Measurements from ENCODE around the gene RPLP2.

The RPLP2 gene

GRCh38 chr11:836274-836673 lies 26.5 kb downstream of the RPLP2 start:
- DNase-seq (ENCODE audit: low read depth, low spot score): no peak

GRCh38 chr11:836700-837099 lies 26.9 kb downstream of the RPLP2 start:
- no peak for DNase-seq (ENCODE audit: low read depth, low spot score)

GRCh38 chr11:837189-837989 lies 27.6 kb downstream of the RPLP2 start:
- DNase-seq (ENCODE audit: low read depth, low spot score): no peak

GRCh38 chr11:837990-838307 lies 28.2 kb downstream of the RPLP2 start:
- no peak for DNase-seq (ENCODE audit: low read depth, low spot score)

GRCh38 chr11:838441-839279 lies 28.9 kb downstream of the RPLP2 start:
- DNase-seq (ENCODE audit: low read depth, low spot score): no peak

- DNase-seq (ENCODE audit: low read depth, low spot score): no peak
Observed at GRCh38 chr11:839280-839623, 29.5 kb downstream of the RPLP2 start.

- DNase-seq (ENCODE audit: low read depth, low spot score): no peak
Observed at GRCh38 chr11:839875-840617, 30.3 kb downstream of the RPLP2 start.

GRCh38 chr11:841981-842369 lies 32.2 kb downstream of the RPLP2 start:
- DNase-seq (ENCODE audit: low read depth, low spot score): no peak

- DNase-seq (ENCODE audit: low read depth, low spot score): no peak
Observed at GRCh38 chr11:842370-843002, 32.7 kb downstream of the RPLP2 start, which contains the start of the genes POLR2L and TSPAN4. TSS of gene POLR2L (minus strand) at chr11:842529. CDS start at chr11:842508, 21 bp downstream. TSS of gene TSPAN4 (plus strand) at chr11:842852. CDS start at chr11:850305, 7,453 bp downstream.

- no peak for DNase-seq (ENCODE audit: low read depth, low spot score)
Observed at GRCh38 chr11:843086-843734, 33.4 kb downstream of the RPLP2 start.

- peak; percentile 77 for DNase-seq (ENCODE audit: low read depth, low spot score)
Observed at GRCh38 chr11:843818-844692, 34.3 kb downstream of the RPLP2 start.

GRCh38 chr11:844693-845644 lies 35.2 kb downstream of the RPLP2 start:
- DNase-seq (ENCODE audit: low read depth, low spot score): peak; percentile 82

GRCh38 chr11:845872-846495 lies 36.2 kb downstream of the RPLP2 start:
- no peak for DNase-seq (ENCODE audit: low read depth, low spot score)

GRCh38 chr11:846496-847098 lies 36.8 kb downstream of the RPLP2 start:
- DNase-seq (ENCODE audit: low read depth, low spot score): no peak

GRCh38 chr11:847876-848275 lies 38.1 kb downstream of the RPLP2 start:
- no peak for DNase-seq (ENCODE audit: low read depth, low spot score)

GRCh38 chr11:848380-848931 lies 38.7 kb downstream of the RPLP2 start:
- no peak for DNase-seq (ENCODE audit: low read depth, low spot score)

- DNase-seq (ENCODE audit: low read depth, low spot score): no peak
Observed at GRCh38 chr11:849104-849824, 39.5 kb downstream of the RPLP2 start.

All from smooth muscle cell of the brain vasculature (primary cell).